22Rv1 (cell line): ENCODE data around the gene KCNQ1OT1.

Experiments
- CTCF ChIP-seq: fragments of 450-650 bp; IDR thresholded peaks from 2 replicates; pipeline ENCODE4 v1.5.1; 2017; ENCODE audit warnings: mild to moderate bottlenecking
- ZFX ChIP-seq: fragments of 450-650 bp; IDR thresholded peaks from 2 replicates; pipeline ENCODE4 v1.6.1; 2017; ENCODE audit warnings: antibody characterized with exemption, borderline replicate concordance

GRCh38 chr11:2671748-2672147 is 28.0 kb downstream of the KCNQ1OT1 start:
- TF ChIP-seq CTCF (no peak), ZFX (no peak)
